ENCODE measurements around the gene TRPM5. TPM values are rescaled to one million over a fixed set of nuclear protein-coding genes. Genes with fewer than 3 reads are reported as not detected.

The TRPM5 gene
- total RNA-seq, 1 donor from 2014 or later = not detected

DNA sequence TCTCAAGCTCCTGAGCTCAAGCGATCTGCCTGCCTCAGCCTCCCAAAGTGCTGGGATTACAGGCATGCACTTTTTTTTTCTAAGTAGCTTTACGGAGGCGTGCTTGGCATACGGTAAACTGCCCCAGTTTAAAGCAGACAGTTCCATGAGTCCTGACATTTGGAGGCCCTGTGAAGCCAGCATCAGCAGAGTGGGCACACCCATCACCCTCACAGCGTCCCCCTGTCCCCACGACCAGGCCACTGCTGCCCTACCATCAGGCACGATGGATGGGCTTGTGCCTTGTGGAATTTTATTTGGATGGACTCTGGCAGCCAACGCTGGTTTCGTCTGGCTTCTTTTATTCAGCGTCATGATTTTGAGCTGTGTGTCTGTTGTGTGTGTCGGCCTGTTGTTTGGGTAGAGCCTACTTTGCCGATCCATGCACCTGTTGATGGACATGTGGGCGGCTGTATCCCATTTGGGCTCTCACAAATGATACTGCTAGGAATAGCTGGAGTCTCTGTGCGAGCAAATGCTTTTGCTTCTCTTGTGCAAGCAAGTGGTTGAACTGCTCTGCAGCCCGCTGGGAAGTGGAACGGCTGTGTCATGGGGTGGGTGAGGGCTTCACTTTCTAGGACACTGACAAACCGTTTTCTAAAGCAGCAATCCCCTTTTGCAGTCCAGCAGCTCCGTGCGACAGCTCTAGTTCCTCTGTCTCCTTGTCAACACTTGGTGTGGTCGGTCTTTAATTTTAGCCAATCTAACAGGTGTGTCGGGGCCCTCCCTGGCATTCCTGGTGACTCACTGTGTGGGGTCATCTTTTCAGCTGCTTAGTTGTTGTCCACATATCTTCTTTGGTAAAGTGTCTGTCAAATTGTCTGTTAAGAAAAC, 24.3 kb upstream of the TRPM5 start:
- no peak for DNase-seq (ENCODE audit: low read depth in 2 of 2)

DNA sequence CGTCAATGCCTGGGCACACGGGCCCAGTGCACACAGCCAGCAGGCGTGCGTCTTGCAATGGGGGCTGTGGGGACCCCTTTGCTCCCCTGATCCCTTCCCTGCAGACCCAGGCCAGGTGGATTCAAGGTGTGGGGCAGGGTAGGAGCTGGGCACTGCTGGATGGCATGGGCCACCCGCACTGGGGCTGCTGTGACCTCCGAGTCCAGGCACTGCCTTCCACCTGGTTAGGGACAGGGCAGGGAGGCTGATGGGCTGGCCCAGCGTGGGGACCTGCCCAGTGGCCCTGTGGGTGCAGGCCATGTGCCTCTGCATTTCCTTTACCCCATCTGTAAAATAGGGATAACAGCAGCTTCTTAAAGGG, 23.4 kb upstream of the TRPM5 start:
- no peak for DNase-seq (ENCODE audit: low read depth in 2 of 2)

DNA sequence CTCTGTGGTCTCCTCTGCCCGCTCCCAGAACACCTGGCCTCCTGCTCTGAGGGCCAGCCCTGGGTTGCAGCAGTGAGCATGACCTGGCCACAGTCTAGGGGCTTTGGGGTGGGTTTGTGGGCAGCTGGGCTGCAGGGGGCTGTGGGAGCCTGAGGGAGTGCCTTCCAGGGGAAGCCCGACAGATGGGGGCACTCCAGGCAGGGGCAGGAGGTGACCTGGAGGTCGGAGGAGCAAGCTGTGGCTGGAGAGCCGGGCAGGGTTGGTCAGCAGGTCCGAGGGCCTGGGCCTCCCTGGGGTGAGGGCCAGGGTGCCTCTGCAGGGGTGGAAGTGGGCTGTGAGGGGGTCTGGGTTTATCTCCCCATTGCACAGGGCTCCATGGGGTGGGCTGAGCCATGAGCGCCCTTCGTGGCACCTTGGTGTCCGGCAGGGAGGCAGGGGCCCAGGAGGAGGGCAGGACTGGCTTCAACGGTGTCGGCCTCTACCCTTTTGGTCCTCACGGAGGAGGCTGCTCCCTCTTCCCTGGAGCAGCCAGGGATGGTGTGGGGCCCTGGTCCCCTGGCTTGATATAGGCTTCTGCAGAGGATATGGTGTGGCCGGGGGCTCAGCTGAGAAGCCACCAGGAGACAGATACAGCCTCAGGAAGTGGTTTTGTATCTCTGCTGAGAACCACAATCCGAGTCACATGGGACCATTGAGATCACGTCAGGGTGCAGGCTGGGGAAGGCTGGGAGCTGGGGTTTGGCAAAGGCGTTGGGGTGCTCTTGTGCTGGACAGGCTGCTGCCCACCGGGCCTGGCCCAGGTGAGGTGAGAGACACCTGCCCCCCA, 22.8 kb upstream of the TRPM5 start:
- no peak for DNase-seq (ENCODE audit: low read depth in 2 of 2)

DNA sequence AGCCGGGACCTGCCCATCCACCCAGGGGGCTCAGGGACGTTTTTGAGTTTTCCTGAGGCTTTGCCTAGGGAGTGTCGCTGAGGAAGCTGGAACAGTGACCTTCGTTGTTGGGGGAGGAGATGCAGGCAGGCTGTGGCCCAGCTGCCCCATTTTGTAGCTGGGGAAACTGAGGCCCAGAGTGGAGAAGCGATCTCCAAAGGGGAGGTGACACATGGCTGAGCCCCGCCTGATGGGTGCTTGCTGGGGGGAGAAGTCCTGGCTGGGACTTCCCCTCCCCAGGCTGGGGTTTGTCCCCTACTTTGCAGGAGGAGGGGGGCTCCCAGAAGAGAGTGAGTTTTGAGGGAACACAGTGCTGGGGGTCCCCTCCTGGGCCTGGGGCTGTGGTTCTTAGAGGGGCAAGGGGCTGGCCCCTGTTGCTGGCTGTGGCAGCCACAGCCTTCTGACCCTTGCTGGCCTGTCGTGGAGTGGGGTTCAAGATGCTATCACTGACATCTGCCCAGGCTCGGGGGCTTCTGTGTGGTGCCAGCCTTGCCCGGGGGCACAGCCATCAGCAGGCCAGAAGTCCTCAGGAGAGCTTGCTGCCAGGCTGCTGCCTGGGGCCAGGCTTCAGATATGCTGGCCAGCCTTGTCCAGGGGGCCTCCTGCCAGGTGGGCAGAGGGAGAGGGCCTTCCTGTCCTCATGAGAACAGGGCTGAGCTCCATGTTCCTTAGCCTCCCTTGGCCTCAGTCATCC, 21.9 kb upstream of the TRPM5 start:
- no peak for DNase-seq (ENCODE audit: low read depth in 2 of 2)

DNA sequence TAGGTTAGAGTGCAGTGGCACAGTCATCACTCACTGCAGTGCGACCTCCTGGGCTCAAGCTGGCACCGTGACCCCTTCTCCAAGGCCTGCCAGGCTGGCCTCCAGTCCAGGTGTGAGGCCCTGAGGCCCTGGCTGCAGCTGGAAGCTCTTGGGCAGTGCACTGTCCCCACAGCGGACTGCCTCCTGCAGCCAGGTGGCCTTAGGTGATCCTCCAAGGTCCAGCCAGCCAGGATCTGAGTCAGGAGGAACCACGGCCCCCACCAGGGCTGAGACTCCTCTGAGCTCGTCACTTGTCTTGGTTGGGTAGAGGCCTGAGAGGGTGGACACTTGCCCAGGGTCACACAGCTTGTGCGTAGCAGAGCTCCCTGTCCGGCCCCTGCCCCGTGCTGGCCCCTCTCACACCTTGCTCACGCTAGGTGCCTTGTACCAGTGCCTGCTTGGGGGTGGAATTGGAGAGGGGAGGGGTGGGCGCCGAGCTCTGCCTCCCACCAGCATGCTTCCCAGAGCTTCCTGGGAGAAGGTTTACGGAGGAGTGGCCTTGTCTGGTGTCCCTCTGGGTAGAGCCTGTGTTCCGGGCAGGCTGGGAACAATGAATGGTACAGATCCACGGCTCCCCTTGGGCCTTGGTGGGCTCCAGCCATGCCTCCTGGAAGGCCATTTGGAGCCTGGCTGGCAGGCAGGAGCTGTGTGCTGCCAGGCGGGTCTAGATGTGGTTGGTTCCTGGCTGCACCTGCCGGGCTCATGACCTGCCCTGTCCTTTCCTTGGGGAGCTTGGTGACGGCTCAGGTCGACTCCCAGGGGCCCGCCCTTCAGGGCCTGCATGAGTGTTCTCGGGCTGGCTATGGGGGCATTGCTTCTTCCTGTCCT, 21.1 kb upstream of the TRPM5 start:
- DNase-seq (ENCODE audit: low read depth in 2 of 2) = no peak

DNA sequence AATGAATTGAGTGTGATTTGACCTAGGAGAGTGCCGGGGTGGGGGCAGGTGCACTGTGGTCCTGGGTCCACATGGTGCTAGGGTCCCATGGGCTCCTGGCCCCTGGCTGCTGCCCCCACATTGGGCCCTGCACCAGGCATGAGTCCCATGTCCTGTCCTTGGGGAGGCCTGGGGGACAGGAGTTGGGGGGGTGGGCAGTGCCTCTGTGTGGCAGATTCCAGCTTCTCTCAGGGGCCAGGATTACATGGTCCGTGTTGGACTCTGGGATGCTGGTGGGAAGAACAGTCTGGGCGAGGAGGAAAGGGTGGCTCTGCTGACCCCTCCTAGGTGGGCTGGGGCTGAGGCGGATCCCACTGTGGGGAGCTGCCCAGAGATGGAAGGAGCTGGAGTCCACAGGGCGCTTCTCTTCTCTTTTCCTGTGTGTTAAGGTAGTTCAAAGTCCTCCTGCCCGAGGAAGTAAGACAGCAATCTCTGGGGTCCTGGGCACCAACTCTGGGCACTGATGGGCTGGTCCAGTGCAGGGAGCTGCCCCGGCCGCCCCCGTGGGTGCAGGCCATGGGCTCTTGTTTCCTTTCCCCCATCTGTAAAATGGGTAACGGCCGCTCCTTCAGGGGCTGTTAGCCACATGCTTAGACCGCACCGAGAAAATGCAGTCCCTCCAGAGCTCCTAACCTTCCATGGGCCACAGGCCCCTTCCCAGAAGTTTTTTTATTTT, 20.3 kb upstream of the TRPM5 start:
- DNase-seq (ENCODE audit: low read depth in 2 of 2) = no peak

DNA sequence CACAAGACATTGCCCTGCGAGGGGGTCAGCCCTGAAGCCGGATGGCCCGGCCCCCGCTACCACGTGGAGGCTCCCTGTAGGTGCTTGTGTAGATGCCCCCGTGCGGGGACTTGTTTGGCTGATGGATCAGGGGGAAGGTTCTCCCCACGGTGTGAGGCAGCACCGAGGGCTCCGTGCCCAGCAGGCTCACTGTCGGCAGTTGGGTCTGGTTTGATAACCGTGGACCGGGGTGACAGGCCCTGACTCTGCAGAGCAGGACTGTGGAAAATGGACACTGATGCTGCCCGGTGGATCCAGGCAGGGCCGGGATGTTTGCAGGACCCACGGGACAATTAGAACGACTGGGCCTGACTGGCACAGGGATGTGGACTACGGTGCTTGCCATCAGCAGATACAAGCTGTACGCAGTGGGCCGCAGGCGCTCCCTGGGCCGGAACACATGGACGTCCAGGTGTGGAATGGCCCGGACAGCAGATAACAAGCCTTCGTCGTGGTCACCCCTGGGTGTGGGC, 19.5 kb upstream of the TRPM5 start:
- DNase-seq (ENCODE audit: low read depth in 2 of 2) = no peak

DNA sequence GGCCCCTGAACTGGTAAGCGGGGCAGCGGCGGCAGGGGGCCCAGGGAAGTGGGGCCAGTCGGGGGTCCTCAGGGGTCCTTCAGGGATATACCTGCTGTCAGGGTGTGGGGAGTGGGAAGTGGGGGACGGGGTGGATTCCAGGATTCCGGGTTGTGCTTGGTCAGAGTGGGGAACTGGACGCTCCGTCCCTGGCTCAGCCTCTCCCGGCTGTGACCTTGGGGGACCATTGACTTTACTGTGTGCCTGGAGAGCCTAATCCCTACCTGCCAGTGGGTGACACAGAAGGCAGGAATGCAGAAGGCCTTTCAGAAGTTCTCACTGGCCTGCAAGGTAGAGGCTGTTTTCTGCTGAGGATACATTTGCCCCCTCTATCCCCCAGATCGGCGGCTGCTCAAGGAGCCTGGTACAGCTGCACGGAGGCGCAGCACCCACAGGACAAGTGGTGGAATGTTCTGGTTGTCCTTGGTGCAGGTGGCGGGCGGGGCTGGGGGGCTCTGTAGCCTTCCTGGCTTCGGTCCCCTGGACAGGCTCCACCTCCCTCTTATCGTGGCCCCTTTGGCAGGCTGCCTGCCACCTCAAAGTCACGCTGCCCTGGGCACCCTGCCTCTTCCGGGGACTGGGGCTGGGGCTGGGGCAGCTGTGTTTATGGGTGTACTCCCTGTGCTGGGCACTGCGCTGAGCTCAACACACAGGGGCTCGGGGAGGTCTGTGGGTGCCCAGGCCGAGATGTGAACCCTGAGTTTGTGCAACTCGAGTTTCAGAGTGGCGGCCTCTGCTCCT, 18.9 kb upstream of the TRPM5 start:
- DNase-seq (ENCODE audit: low read depth in 2 of 2) = no peak

DNA sequence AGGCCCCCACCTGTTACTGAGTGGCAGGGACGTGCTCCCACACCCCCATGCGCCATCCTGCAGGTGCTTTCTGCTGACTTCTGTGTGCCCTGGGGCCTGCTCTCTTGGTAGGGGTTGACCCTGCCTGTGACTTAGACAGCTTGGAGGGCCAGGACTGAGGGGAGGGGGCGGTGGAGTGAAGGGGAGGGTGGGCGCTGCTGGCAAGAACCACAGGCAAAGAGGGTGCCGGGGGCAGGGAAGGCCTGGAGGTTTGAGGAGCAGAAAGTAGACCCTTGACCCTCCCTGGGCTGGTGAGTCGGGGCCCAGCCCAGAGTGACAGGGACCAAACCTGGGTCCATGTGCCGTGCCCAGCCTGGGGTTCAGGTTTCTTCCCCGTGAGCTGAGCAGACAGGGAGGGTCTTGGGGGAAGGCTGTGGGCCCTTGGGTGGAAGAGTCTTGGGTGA, 18.2 kb upstream of the TRPM5 start:
- no peak for DNase-seq (ENCODE audit: low read depth in 2 of 2)

DNA sequence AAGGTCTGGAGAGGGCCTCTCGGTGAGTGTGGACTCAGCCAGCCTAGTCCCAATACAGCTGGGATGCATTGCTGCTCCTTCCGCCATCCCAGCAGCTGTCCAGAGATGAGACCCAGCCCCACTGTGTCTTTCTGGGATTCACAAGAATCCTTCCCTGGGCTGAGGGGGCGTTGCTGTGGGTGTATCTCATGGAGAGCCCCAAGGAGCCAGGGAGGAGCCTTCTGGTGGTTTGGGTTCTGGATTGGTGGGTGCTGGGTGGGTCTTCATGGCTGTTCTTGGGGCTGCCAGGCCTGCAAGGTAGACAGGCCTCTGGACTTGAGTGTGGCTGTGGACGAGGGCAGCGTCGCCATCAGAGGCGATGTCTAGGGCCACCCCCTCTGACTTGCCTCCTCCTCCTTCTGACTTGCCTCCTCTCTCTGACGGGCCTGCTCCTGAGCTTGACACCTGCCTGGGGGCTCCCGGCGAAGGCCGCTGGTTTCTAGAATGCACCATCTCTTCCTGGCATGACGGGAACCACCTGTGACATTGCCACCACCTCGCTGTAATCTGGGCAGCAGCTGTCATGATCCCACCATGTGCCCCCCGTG, 17.7 kb upstream of the TRPM5 start:
- DNase-seq (ENCODE audit: low read depth in 2 of 2) = no peak

DNA sequence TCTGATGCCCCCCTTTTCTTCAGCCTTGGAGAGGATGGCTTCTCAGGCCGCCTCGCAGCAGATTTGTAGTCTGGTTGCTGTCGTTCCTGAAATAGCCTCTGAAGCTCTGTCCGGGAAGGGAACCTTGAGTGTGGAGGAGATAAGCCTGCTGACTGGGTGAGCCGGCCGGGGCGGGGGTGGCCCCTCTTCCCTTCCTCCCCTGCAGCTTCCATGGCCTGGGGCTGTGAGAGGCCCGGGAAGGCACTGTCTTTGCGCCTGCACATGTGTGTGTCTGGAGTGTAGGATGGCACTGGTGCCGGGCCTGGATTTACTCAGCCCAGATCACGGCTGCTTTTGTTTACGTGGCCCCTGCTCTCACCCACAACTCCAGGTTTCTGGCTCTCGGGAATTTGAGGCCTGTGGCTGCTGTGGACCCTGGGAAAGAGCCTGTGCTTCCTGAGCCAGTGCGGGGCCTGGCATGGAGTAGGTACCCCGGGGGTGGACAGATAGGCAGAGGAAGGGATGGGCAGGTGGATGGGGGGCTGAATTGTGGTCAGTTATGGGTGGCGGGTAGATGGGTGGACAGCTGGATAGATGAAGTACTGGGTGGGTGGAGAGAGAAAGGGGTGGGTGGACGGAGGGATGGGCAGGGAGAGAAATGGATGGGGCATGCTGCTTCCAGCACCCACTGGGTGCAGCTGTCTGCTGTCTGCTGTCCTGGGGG, 17.1 kb upstream of the TRPM5 start:
- DNase-seq (ENCODE audit: low read depth in 2 of 2) = no peak

DNA sequence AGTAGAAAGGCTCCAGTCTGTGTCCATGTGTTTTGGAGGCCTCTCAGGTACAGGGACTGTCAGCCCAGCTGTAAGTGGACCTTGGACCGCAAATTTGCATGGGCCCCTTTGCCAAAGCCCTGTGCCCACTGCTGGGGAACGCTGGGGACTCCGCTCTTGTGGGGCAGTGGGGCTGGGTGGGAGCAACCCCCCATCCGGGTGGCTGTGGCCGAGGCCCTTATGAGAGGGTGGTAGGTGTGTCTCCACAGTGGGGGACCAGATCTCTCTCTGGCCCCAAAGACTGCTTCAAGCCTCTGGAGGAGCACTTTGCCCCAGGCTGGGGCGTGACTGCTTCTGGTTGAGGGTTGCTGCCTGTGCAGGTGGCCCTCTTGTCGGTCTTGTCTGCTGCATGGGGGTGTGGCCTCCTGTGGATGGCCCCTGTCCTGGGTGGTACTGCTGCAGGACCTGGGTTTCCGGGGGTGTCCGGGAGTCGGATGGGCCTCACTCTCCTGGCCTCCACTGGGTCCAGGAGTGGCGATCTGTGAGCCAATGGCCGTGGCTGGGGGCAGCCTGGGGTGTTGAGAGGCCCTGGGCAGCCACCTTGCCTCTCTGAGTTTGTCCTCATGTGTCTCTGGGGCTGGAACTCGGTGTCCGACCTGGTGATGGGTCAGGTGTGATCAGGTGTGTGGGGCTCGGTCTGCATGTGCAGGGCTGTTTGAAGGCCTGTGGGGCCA, 16.4 kb upstream of the TRPM5 start:
- DNase-seq (ENCODE audit: low read depth in 2 of 2) = no peak

DNA sequence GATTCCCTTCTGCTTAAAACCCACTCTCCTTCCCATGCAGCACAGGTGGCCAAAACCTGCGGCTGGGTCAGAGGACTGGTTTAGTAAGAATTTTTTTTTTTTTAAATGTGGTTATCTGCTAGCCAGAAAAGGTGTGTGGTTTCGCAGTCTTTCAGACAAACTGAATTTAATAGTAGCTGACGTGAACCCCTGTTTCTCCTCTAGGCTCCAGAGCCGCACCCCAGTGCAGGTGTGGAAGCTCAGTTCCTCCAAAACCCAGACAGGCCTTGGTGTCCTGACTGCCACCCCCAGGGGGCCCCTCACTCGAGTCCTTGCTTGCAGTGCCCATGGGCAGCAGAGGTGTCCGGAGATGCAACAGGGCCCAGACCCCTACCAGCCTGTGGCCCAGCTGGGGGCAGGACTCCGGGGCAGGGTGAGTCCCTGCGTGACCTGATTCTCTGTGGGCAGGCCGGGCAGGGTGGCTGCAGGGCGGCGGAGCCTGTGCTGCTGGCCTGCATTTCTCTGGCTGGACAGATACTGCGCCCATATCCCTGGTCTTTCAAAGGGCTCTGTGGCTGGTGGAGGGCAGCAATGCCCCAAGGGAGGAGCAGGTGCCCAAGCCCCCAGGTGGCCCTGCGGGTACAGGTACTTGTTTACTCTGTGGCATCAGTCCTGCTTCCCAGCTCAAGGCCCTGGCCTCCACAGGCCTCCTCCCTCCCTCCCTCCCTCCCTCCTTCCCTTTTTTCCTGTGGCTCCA, 15.7 kb upstream of the TRPM5 start:
- DNase-seq (ENCODE audit: low read depth in 2 of 2) = no peak

DNA sequence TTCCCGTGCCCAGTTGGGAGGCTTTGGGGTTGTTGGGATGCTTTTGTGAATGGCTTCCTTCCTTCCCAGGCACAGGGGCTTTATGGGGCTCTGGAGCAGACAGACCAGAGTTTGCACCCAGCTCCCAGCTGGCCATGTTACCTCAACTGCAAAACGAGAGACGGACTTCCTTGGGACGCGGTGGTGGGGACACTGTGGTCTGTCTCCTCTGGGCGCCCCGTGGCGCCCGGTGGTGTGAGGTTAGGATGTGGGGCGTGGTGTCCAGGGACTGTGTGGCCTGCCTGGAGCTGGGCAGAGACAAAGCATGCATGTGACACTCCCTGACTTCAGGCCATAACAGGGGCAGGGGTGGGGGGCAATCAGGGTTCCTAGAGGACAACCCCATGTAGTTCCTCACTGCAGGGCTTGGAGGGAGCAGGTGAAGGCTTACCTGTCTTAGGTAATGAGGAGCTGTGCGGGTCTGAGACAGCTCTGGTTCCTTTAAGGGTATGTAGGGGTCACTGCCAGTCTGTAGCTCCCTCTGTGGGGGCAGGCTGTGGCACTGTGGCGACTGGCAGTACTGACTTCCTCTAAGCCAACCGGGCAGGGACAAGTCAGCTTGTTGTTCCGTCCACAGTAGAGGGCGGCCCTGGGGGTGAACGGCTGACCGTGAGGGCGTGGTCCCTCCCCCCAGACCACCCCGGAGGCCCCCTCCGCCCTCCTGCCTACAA, 14.9 kb upstream of the TRPM5 start:
- no peak for DNase-seq (ENCODE audit: low read depth in 2 of 2)

DNA sequence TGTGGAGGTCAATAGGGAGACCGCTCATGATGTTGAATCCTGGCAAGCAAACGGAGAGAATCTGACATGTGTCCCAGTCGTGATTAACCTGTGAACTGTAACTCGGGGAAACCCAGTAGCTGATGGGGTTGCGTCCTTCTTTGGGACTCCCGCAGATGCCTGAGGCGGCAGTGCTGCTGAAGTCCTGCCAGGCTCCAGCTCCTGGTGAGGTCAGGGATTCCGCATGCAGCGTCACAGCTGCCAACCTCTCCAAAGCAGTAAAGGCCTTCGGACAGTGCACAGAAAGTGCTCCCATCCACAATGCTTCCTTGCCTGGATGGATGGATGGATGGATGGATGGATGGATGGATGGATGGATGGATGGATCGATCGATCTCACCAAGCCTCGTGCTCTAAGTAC, 14.0 kb upstream of the TRPM5 start:
- no peak for DNase-seq (ENCODE audit: low read depth in 2 of 2)

DNA sequence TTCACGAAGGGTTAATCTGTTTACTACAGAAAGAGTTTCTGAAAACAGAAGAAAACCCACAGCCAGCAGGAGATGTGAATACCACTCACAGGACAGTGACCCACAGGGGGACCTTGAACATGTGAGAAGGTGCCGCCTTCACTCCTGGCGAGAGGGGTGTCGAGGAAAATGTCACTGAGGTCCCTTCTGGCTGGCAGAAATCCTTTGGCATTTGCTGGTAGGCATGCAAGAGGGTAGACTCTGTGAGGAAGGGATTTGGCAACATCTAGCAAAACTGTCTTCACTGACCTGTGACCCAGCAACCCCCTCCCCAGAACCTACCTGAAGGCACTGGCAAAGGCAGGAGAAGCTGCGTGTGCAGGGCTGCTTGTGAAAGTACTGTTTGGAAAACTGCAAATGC, 9.1 kb upstream of the TRPM5 start:
- no peak for DNase-seq (ENCODE audit: low read depth in 2 of 2)
